GM19372 (cell line): ENCODE data around the gene CSAD.
A peak's percentile ranks its signal among the peaks of the same experiment; 100 is the strongest.

Source experiments
- ATAC-seq: cut with Tn5 transposase; IDR thresholded peaks from one replicate; pipeline ENCODE4 v1.9.1; 2021; ENCODE audit warnings: mild to moderate bottlenecking, low read depth, moderate library complexity; ENCODE audit not compliant: unreplicated experiment

The CSAD gene

GRCh38 chr12:53180220-53180930 lies at the start of gene CSAD, which contains the start of gene ZNF740:
TSS of gene CSAD (minus strand) at chr12:53180925. CDS start at chr12:53173470, 7,455 bp downstream.
TSS of gene ZNF740 (plus strand) at chr12:53180722. CDS start at chr12:53181984, 1,262 bp downstream.
- ATAC-seq: peak; percentile 93

DNA sequence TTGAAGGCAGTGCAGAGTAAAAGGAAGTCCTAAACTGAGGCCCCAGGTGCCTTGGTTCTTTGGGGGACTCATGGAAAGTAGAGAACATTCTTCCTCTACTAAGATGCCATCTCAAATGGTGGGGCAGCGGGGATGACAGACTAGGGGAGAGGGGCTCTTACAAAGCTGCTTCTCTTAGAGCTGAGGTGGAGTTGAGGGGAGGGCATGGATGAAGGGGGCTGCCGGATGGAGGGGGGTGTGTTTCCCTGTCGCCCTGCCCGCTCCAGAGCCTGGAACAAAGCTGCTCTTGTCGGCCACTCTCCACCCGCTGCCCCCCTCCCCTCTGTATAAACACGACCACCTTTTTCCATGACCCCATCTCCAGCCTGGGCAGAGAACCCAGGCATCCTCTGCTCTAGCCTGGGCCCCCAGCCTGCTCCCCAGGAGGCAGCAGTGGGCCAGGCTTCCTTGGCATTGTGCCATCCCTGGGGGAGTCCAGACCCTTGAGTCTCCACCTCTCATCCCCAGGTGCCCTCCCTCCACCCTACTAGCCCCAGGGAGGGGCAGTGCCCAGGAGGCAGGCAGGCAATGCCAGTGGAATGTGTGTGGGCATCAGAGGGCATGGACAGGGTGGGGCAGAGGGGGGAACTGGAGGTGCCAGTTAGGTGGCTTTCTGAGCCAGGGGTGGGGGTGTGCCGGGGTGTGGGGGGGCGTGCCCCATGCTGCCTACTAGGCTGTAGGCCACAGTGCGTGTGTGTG lies 49.6 kb upstream of the CSAD start:
- no peak for ATAC-seq

- ATAC-seq: no peak
These were observed 48.7 kb upstream of the CSAD start for GRCh38 chr12:53229454-53229853.

GRCh38 chr12:53227836-53228235 lies 47.1 kb upstream of the CSAD start:
- ATAC-seq: no peak

GRCh38 chr12:53227341-53227740 lies 46.6 kb upstream of the CSAD start:
- ATAC-seq: no peak

- no peak for ATAC-seq
These were observed 46.1 kb upstream of the CSAD start for GRCh38 chr12:53226815-53227214.

DNA sequence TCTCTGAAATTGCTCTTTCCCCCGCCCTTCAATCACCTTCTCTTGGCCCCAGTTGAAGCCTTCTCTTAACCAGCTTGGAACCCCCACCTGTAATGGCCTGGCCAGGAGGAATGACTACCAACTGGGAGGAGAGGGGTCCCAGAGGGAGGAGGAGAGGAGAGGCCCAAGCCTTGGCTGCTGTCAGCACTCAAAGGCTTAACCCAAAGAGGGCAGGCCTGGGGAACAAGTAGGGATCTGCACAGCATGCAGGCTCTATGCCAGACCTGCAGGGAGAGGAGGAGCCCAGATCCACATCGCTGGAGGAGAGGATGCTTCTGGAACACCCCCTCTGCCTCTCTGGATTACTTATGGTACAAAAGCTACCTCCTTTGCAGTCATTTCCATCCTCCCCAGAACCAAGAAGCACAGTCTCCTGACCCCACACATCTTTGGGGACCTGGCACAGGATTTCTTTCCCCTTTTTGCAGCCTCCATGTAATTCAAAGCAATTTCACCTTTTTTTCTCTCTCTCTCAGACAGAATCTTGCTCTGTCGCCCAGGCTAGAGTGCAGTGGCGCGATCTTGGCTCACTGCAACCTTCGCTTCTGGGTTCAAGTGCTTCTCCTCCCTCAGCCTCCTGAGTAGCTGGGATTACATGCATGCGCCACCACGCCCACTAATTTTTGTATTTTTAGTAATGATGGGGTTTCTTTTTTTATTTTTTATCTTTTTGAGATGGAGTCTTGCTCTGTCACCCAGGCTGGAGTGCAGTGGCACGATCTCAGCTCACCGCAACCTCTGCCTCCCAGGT lies 45.1 kb upstream of the CSAD start:
- no peak for ATAC-seq

GRCh38 chr12:53224897-53225634 lies 44.3 kb upstream of the CSAD start:
- ATAC-seq: no peak

DNA sequence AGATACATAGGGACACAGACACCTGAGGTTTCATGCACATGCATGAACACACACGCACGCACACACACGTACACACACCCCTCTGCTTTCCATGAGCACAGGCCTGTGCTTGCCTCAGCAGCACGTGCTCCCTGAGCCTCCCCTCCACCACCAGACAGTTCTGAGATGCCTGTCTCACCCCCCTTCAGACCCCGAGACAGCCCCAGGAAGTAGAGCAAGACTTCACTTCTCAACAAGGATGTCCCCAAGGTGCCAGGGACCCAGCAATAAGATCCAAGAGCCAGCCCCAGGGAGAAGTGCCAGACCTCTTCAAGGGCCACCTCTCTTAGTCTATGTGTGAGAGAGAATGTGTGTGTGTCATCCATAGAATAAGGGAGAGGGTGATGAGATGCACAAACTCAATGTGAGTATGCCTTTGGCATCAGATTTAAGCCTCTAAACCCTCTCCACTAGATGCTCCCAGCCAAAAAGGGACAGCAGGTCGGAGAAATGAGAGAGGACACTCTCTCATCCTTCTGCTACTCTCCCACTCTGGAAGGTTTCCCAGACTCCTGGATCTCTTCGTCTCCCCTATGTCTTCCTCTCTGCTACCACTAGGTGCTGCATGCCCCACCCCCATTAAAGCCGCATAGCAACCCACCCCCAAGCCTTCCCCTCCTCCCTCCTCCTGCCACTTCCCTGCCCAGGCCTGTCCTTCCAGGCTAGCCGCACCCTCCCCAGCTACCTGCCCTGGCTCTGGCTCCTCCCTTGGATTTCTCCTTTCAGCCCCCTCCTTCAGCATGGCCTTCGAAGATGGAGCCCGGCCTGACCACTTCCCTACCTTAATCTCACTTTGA lies 43.6 kb upstream of the CSAD start:
- ATAC-seq: no peak

DNA sequence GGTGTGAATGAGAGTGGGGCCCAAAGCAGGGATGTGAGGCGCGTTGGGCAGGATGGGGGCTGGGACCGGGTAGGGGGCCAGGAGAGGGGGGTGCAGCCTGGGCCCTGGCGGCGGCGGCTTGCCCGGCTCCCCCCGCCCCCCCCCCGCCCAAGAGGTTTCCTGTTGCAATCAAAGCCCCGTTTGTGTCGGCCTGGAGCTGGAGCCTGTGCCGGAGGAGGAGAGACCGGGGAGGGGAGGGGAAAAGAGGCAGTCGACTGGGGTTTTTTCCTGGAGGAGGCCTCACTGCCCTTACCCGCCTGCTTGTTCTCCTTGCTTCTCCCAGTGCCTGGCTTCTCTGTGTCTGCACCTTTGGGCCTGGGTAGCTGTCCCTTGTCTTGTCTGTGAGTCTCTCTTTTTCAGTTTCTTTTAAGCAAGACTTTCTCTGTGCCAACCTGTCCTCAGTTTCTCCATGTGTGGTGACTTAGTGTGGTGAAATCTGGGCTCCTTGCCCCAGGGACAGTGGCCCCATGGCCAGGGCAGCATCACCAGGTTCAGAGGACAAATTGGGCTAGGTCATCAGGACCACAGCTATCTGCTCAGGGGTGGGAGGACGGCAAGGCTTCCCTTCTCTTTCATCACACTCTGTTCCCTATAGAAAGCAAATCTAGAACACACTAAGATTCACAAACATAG lies 42.8 kb upstream of the CSAD start:
- no peak for ATAC-seq

GRCh38 chr12:53222806-53223261 lies 42.1 kb upstream of the CSAD start:
- no peak for ATAC-seq

GRCh38 chr12:53222170-53222721 lies 41.5 kb upstream of the CSAD start:
- ATAC-seq: no peak

GRCh38 chr12:53221203-53222080 lies 40.7 kb upstream of the CSAD start:
- ATAC-seq: peak; percentile 20

GRCh38 chr12:53220694-53221202 lies 40.0 kb upstream of the CSAD start:
- ATAC-seq: peak; percentile 50

DNA sequence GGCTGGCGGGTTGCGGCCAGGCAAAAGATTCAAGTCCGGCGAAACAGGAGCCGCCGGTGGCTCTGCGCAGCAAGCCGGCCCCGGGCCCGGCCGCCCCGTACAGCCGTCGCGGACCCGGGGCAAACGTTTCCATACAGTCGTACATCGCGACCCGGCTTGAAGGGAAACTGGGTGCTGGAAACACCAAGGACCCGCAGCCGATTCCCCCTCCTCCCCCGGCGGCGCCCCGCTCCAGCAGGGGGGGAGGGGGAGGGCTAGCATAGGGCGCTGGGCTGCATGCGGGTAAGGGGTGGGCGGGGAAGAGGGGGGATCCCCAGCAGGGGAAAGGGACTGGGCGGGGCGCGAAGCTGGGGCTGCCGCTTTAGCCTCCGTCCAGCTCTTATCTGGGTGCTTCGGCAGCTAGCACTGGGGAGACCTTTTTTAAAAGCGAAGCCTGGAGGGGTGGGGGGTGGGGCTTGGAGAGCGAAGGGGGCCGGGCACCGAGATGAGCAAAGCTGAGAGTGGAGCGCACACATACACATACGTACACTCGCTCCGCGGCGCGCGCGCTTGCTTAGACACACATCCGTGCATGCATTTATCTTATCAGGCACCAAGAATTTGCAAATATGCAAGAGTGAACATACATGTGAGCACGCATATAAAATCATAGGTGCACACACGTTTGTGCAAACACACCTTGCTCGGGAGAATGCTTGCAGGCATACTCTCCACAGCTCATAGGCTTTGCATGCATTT lies 39.4 kb upstream of the CSAD start:
- peak; percentile 33 for ATAC-seq

DNA sequence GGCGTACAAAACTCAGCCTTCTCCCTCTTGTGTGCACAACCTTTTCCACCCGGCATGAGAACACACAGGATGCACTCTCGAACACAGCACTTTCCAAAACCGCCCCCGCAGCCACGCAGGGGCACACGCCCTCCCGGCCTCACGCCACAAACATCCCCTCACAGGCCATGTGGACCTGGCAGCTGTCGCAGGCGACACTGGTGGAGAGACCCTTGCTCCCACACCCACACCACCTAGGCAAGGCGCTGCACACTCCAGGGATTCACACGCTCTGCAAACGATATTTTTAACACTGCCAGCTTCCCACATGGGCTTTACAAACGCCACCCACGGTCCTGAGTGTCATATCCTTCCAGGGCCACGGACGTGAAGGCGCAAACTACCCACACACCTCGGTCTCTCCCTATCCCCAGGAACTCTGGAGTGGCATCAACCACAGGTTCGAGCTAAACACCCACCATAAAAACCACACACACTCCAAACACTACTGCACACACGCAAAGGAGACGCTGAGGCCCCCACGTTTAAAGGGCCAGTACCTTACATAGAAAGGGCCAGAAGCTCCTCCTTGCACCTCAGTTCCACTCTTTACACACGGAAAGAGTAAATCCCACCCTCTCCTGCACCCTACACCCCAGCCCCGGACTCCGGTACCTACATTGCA lies 38.7 kb upstream of the CSAD start:
- ATAC-seq: no peak
